Lower leg skin (tissue), 3 donors: Measurements from ENCODE around the gene KCNMB4.

ENCODE experiments used
- CTCF ChIP-seq, 3 donors: fragments of 450-650 bp; IDR thresholded peaks; one replicate each; pipeline ENCODE4 v1.5.1; 2016; ENCODE audit warnings: antibody characterized with exemption in 3 of 3, mild to moderate bottlenecking in 3 of 3, moderate library complexity in 2 of 3
- POLR2A ChIP-seq, 2 donors: fragments of 450-650 bp; IDR thresholded peaks; one replicate each; pipeline ENCODE4 v1.6.1; 2016 to 2017; ENCODE audit warnings: antibody characterized with exemption in 2 of 2, mild to moderate bottlenecking in 1 of 2, moderate library complexity in 1 of 2

DNA sequence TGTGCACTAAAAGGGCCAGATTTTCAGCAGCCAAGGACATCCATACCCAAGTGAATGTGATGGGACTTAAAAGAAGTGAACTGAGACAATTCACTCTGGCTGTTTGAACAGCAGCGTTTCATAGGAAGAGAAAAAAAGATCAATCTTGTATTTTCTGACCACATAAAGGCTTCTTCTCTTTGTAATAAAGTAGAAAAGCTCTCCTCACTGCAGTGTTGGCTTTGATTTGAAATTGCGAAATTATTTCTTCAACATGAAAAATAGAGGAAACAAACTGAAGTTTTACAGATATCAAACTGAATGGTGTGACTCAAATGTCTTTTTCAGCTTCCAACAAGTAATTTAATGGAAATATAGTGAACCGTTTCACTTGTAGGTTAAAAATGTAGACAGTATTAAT, 11.3 kb upstream of the KCNMB4 start:
- TF ChIP-seq CTCF (IDR thresholded peaks at IDR 0.05) (no peak), POLR2A (IDR thresholded peaks at IDR 0.05) (no peak)
